Panc1 (cell line): ENCODE results near the gene ERGIC1. TPM values are rescaled to one million over a fixed set of nuclear protein-coding genes. Genes with fewer than 3 reads are reported as not detected.

Source experiments
- ATAC-seq: fragments of 200-7000 bp; cut with Tn5 transposase; 2 replicates; pipeline ENCODE4 v1.9.1; 2020; ENCODE audit warnings: mild to moderate bottlenecking, moderate library complexity
- BruUV-seq: library from RNA; stranded (reverse); fragments of 400-500 nt; replicated peaks from 2 replicates; lab custom pipeline; 2021; lab: Mats Ljungman, UMichigan
- CTCF ChIA-PET: fragments of 300-600 bp; sonication (Branson Sonifier 250); formaldehyde crosslinking; loops from one replicate; lab custom pipeline; 2022; ENCODE audit warnings: antibody characterized with exemption; lab: Charles Lee
- POLR2A ChIA-PET: fragments of 300-600 bp; sonication (Branson Sonifier 250); formaldehyde crosslinking; loops from one replicate; lab custom pipeline; 2022; ENCODE audit warnings: antibody characterized with exemption; lab: Charles Lee
- DNase-seq: peaks from one replicate; pipeline ENCODE4 v3.0.0-alpha.2; 2010; ENCODE audit warnings: low read depth, low spot score
- H3K27ac ChIP-seq: 2 replicates; pipeline ENCODE4 v1.5.1; 2011; ENCODE audit warnings: mild to moderate bottlenecking, low read length, inconsistent platforms
- H3K27me3 ChIP-seq: fragments of 200-500 bp; sonication (Bioruptor generic); 2 replicates; pipeline ENCODE4 v1.6.0; 2014; ENCODE audit warnings: low read length, inconsistent platforms; ENCODE audit not compliant: control insufficient read depth, insufficient read depth
- H3K36me3 ChIP-seq: fragments of 200-500 bp; sonication (Bioruptor generic); 2 replicates; pipeline ENCODE4 v1.5.1; 2014; ENCODE audit warnings: inconsistent platforms, mild to moderate bottlenecking, low read length, moderate library complexity; ENCODE audit not compliant: control insufficient read depth, insufficient read depth
- H3K4me1 ChIP-seq: 2 replicates; pipeline ENCODE4 v1.5.1; 2011; ENCODE audit warnings: inconsistent platforms, mild to moderate bottlenecking, low read length, moderate library complexity; ENCODE audit not compliant: control insufficient read depth, insufficient read depth
- H3K4me3 ChIP-seq, 2 experiments: 2 replicates each; pipeline ENCODE4 v1.5.1; 2011 to 2012; ENCODE audit warnings: low read depth in 2 of 2, low read length in 2 of 2, mild to moderate bottlenecking in 2 of 2, inconsistent platforms in 1 of 2, moderate library complexity in 1 of 2
- H3K9me3 ChIP-seq: fragments of 200-500 bp; sonication (Bioruptor generic); 2 replicates; pipeline ENCODE4 v1.5.1; 2014; ENCODE audit warnings: low read depth, mild to moderate bottlenecking, inconsistent platforms, low read length, moderate library complexity; ENCODE audit not compliant: control insufficient read depth, insufficient read depth
- CTCF ChIP-seq: fragments of 450-650 bp; IDR thresholded peaks from 2 replicates; pipeline ENCODE4 v1.5.1; 2017; ENCODE audit warnings: mild to moderate bottlenecking
- POLR2AphosphoS5 ChIP-seq: IDR thresholded peaks from 2 replicates; pipeline ENCODE4 v1.6.1; 2012; ENCODE audit warnings: mild to moderate bottlenecking, low read depth, low read length, moderate library complexity
- REST ChIP-seq, 2 experiments: IDR thresholded peaks; 2 replicates each; pipeline ENCODE4 v1.6.1; 2011 to 2012; ENCODE audit warnings: low read depth in 2 of 2, control low read depth in 1 of 2, low read length in 1 of 2, mild to moderate bottlenecking in 1 of 2, moderate library complexity in 1 of 2; ENCODE audit not compliant: insufficient read depth in 1 of 2
- SIN3A ChIP-seq: IDR thresholded peaks from 2 replicates; pipeline ENCODE4 v1.6.1; 2012; ENCODE audit warnings: low read depth, mild to moderate bottlenecking, low read length, moderate library complexity, borderline replicate concordance; ENCODE audit not compliant: insufficient read depth
- TCF7L2 ChIP-seq: IDR thresholded peaks from 2 replicates; pipeline ENCODE4 v1.6.1; 2011; ENCODE audit warnings: mild to moderate bottlenecking, low read depth, low read length, inconsistent platforms
- in situ Hi-C: cut with HindIII; loops from 2 replicates; pipeline ENCODE4 v1.10.0; 2016; ENCODE audit warnings: low sequenced_read_pairs, low pct_unique_long_range_greater_than_20kb
- intact Hi-C: fragments of 100-400 bp; cut with micrococcal nuclease; formaldehyde crosslinking; loops from one replicate; pipeline ENCODE4 v1.10.0; 2022; ENCODE audit not compliant: unreplicated experiment
- total RNA-seq: library from RNA; stranded (reverse); gene quantifications from one replicate; pipeline ENCODE4 v1.2.1, GENCODE V29; 2021; ENCODE audit not compliant: unreplicated experiment

Gene ERGIC1
- total RNA-seq, 1 experiment from 2014 or later, result 206 TPM

- intact Hi-C loops (no loop called here), in situ Hi-C loops (no loop called here)
- ChIA-PET CTCF (no interaction called here), POLR2A (no interaction called here)
- no TSS peak for BruUV-seq
- H3K27ac ChIP-seq, result no peak overlapping the region
- no peak overlapping the region for H3K4me3 ChIP-seq
- H3K9me3 ChIP-seq, result no peaks in the 10 kb centered on the region
- H3K27me3 ChIP-seq, result no peaks in the 10 kb centered on the region
- no peaks in the 10 kb centered on the region for H3K36me3 ChIP-seq
- ATAC-seq (no peak), DNase-seq (no peak)
- H3K4me1 ChIP-seq, result peaks cover 14% of the 10 kb centered on the region
- TF ChIP-seq SIN3A, result no peak
- no peak for TF ChIP-seq REST (IDR thresholded peaks at IDR 0.05; ENCODE audit: insufficient read depth in 1 of 2, low read depth in 2 of 2, low read length in 1 of 2)
- TF ChIP-seq CTCF, result no peak
- TF ChIP-seq POLR2AphosphoS5, result no peak
These were observed 18.4 kb upstream of the ERGIC1 start for GRCh38 chr5:172815631-172816030.

GRCh38 chr5:172816925-172817562 is 17.0 kb upstream of the ERGIC1 start:
- intact Hi-C loops, result no loop called here

More at GRCh38 chr5:172816925-172817562, 17.0 kb upstream of the ERGIC1 start:
- TF ChIP-seq REST (IDR thresholded peaks at IDR 0.05; ENCODE audit: insufficient read depth in 1 of 2, low read depth in 2 of 2, low read length in 1 of 2) (no peak), CTCF (no peak), SIN3A (no peak), TCF7L2 (no peak), POLR2AphosphoS5 (no peak)
- peaks cover 14% of the 10 kb centered on the region for H3K4me1 ChIP-seq
- no peak overlapping the region for H3K27ac ChIP-seq
- ATAC-seq, result no peak
- DNase-seq, result no peak
- H3K4me3 ChIP-seq, result no peak overlapping the region
- in situ Hi-C loops, result no loop called here
- H3K36me3 ChIP-seq, result no peaks in the 10 kb centered on the region
- ChIA-PET CTCF (no interaction called here), POLR2A (no interaction called here)
- H3K27me3 ChIP-seq, result no peaks in the 10 kb centered on the region
- H3K9me3 ChIP-seq, result no peaks in the 10 kb centered on the region
- no TSS peak for BruUV-seq
